Stimulated activated CD8-positive, alpha-beta memory T cell treated with anti-CD3 and anti-CD28 coated beads, Interleukin-4, amount 100 ng/mL, for 1 hour (primary cell): ENCODE measurements around the gene PSRC1.
A peak's percentile ranks its signal among the peaks of the same experiment; 100 is the strongest.

Source experiments
- DNase-seq, 2 donors: peaks; one replicate each; pipeline ENCODE4 v3.0.0-alpha.2; 2020; ENCODE audit warnings: low read depth in 2 of 2, low spot score in 1 of 2

PSRC1 gene

DNA sequence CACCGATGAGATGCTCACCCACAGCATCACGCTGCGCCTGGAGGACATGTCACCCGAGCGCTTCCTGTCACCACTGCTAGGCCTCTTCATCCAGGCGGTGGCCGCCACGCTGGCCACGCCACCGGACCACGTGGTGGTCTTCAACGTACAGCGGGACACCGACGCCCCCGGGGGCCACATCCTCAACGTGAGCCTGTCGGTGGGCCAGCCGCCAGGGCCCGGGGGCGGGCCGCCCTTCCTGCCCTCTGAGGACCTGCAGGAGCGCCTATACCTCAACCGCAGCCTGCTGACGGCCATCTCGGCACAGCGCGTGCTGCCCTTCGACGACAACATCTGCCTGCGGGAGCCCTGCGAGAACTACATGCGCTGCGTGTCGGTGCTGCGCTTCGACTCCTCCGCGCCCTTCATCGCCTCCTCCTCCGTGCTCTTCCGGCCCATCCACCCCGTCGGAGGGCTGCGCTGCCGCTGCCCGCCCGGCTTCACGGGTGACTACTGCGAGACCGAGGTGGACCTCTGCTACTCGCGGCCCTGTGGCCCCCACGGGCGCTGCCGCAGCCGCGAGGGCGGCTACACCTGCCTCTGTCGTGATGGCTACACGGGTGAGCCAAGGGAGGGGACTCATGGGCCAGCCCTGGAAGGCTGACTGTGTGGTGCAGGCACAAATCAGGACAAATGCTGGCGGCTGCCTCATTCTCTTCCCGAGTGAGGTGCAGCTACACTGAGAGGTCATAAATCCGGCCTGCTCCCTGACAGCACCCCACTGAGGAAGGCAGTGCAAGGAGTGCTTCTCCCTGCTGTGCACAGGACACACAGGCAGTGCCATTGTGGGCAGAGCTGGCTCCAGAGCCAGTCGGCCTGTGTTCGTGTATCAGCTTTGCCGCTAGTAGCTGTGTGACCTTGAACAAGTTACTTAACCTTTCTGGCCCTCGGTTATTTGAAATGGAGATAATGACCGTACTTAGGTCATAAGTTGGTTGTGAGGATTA is 24.2 kb downstream of the PSRC1 start:
- no peak for DNase-seq

- DNase-seq: no peak
Observed at GRCh38 chr1:109257682-109258421, 25.1 kb downstream of the PSRC1 start.

DNA sequence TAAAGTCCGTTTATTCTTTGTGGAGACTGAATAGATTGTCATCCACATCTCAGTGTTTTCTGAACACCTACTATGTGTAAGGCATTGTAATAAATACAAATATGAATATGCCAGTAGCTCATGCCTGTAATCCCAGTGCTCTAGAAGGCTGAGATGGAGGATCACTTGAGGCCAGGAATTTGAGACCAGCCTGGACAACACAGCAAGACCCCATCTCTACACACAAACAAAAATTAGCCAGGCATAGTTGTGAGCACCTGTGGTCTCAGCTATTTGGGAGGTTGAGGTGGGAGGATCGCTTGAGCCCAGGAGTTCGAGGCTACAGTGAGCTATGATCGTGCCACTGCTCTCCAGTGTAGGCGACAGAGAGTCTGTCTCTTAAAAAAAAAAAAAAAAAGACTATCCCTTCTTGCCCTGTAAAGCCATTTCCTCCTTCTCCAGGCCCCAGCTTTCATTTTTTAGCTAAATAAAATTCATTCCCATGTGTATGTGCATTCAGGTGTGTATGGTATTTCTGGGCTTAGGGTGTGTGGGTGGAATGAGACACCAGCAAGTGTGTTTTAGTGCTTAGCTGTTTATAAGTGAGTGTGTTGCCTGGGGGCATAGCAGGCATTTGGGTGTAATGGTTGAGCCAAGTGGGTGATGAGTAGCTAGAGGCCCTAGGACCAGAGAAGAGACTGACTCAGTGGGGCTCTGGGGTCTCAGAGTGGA is 25.8 kb downstream of the PSRC1 start:
- no peak for DNase-seq

GRCh38 chr1:109256085-109256484 is 26.9 kb downstream of the PSRC1 start:
- DNase-seq: no peak

DNA sequence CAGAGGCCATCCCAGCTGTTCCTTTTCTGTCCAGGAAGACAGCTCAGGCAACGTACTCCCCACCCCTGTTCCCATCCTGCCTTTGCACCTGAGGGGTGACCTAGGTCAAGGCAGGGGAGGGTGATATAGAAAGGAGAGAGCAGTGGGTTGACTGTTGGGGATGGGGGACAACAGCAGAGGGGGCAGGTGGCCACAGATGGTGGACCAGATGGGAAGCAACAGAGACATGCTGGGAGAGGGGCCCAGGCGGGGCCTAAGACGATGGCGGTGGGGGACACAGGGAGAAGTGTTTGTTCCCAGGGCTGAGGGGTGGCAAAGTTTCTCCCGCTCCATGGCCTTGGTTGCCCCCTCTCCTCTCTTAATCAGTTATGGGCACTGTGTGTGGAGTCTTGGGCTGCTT is 27.3 kb downstream of the PSRC1 start:
- DNase-seq: no peak

- DNase-seq: no peak
Observed at GRCh38 chr1:109255097-109255651, 27.8 kb downstream of the PSRC1 start.

GRCh38 chr1:109254621-109255096 is 28.3 kb downstream of the PSRC1 start:
- DNase-seq: no peak

- DNase-seq: no peak
Observed at GRCh38 chr1:109253803-109254620, 28.9 kb downstream of the PSRC1 start.

DNA sequence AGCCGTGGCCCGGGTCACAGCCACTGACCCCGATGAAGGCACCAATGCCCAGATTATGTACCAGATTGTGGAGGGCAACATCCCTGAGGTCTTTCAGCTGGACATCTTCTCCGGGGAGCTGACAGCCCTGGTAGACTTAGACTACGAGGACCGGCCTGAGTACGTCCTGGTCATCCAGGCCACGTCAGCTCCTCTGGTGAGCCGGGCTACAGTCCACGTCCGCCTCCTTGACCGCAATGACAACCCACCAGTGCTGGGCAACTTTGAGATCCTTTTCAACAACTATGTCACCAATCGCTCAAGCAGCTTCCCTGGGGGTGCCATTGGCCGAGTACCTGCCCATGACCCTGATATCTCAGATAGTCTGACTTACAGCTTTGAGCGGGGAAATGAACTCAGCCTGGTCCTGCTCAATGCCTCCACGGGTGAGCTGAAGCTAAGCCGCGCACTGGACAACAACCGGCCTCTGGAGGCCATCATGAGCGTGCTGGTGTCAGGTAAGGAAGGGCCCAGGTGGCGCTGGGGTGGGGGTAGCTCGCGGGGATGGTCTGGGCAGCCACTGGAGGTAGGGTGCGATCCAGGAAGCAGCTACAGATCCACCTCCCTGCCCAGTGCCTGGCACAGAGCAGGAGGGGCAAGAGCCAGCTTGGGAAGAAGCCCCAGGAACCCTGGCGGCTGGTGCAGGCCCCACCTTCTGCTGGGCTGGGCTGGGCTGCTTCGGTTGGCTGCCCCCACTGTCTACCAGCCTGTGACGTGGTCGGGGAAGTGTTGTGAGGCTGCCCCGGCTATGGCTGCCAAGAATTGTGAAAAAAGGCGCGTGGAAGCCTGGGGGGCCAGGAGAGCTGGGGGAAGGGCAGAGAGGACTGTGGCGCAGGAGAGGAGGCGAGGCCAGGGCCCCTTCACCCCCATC is 29.8 kb downstream of the PSRC1 start:
- no peak for DNase-seq

GRCh38 chr1:109252167-109252892 is 30.6 kb downstream of the PSRC1 start:
- DNase-seq: no peak

DNA sequence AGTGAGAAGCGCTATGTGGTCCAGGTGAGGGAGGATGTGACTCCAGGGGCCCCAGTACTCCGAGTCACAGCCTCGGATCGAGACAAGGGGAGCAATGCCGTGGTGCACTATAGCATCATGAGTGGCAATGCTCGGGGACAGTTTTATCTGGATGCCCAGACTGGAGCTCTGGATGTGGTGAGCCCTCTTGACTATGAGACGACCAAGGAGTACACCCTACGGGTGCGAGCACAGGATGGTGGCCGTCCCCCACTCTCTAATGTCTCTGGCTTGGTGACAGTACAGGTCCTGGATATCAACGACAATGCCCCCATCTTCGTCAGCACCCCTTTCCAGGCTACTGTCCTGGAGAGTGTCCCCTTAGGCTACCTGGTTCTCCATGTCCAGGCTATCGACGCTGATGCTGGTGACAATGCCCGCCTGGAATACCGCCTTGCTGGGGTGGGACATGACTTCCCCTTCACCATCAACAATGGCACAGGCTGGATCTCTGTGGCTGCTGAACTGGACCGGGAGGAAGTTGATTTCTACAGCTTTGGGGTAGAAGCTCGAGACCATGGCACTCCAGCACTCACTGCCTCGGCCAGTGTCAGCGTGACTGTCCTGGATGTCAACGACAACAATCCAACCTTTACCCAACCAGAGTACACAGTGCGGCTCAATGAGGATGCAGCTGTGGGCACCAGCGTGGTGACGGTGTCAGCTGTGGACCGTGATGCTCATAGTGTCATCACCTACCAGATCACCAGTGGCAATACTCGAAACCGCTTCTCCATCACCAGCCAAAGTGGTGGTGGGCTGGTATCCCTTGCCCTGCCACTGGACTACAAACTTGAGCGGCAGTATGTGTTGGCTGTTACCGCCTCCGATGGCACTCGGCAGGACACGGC is 31.4 kb downstream of the PSRC1 start:
- DNase-seq: no peak

DNA sequence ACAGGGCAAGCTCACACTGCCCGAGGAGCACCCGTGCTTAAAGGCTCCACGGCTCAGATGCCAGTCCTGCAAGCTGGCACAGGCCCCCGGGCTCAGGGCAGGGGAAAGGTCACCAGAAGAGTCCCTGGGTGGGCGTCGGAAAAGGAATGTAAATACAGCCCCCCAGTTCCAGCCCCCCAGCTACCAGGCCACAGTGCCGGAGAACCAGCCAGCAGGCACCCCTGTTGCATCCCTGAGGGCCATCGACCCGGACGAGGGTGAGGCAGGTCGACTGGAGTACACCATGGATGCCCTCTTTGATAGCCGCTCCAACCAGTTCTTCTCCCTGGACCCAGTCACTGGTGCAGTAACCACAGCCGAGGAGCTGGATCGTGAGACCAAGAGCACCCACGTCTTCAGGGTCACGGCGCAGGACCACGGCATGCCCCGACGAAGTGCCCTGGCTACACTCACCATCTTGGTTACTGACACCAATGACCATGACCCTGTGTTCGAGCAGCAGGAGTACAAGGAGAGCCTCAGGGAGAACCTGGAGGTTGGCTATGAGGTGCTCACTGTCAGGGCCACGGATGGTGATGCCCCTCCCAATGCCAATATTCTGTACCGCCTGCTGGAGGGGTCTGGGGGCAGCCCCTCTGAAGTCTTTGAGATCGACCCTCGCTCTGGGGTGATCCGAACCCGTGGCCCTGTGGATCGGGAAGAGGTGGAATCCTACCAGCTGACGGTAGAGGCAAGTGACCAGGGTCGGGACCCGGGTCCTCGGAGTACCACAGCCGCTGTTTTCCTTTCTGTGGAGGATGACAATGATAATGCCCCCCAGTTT is 32.3 kb downstream of the PSRC1 start:
- DNase-seq: no peak

DNA sequence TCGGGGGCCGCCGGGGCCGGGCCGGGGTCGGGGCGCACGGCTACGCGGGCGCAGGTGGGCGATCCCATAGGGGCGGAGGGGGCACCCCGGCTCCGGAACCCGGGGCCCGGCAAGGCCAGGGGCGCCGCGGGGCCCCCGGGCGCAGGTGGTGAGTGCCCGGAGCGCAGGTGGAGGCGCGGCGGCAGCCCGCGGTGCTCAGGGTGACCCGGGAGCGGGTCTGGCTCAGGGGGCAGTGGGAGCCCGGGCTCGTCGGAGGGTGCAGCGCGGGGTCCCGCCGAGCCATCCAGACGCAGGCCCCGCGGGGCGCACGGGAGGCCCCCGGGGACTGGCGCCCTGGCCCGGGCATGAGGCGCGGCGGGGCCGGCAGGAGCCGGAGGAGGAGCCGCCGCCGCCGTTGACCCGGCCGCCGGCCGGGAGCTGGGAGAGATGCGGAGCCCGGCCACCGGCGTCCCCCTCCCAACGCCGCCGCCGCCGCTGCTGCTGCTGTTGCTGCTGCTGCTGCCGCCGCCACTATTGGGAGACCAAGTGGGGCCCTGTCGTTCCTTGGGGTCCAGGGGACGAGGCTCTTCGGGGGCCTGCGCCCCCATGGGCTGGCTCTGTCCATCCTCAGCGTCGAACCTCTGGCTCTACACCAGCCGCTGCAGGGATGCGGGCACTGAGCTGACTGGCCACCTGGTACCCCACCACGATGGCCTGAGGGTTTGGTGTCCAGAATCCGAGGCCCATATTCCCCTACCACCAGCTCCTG is 33.1 kb downstream of the PSRC1 start:
- no peak for DNase-seq

DNA sequence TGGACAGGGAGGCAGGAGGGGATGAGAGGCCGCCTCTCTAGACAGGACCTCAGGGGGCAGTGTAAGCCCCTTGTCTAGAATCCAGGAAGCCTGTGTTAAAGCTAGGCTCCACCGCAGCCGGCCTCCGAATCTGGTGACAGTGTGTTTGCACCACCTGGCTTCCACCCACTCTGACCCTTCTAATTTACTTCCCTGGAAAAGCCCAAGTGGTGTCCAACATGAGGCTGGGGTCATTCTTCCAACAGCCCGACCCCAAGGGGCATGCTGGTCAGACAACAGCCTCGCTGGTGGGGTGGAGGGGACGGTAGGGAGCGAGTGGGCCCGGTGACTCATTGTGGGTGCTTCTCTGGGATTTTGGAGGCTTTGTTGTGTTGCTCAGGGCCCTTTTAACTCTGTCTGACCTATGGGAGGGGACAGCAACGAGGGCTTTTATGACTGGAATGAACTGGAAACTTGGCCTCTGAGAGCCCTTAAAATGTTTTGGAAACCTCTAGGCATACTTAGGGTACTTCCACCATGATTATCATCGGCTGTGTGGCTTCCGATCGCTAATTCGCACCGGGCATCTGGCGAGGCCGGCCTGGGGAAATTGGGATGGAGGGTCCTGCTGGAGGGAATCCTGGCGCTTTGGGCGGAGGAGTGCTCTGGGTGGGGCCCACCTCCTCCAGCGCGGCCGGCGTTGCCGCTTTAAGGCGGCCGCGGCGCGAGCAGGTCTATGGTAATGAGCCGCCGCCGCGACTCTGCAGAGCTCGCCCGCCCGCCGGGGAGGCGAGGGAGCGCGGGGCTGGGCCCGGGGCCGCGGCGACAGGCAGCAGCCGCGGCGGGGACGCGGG is 33.9 kb downstream of the PSRC1 start, which contains the start of gene CELSR2:
Gene CELSR2 (plus strand): TSS at position 743 of the 833 bp plus-strand sequence. CDS start 541 bp downstream, outside the sequence.
- DNase-seq: peak in 1 of 2 donors; percentile 16

GRCh38 chr1:109248444-109248796 is 34.5 kb downstream of the PSRC1 start:
- DNase-seq: no peak
